Skeletal muscle tissue (tissue), 4 donors: ENCODE results near the gene DCPS. TPM values are rescaled to one million over a fixed set of nuclear protein-coding genes. Genes with fewer than 3 reads are reported as not detected.
"Not testable (repeated sequence)": the region's sequence is repeated elsewhere in the genome, so short reads cannot be mapped to it uniquely, and the experiment has no call there.

ENCODE experiments used
- H3K27ac ChIP-seq: one replicate; pipeline ENCODE4 v1.7.0; 2013; ENCODE audit warnings: mild to moderate bottlenecking, low read depth, low read length, inconsistent platforms
- H3K27me3 ChIP-seq, 3 donors: one replicate each; pipeline ENCODE4 v1.7.0; 2013; ENCODE audit warnings: low read length in 3 of 3; ENCODE audit not compliant: control insufficient read depth in 3 of 3, insufficient read depth in 3 of 3
- H3K36me3 ChIP-seq, 3 donors: one replicate each; pipeline ENCODE4 v1.7.0; 2013; ENCODE audit warnings: low read length in 3 of 3; ENCODE audit not compliant: control insufficient read depth in 3 of 3, insufficient read depth in 3 of 3
- H3K4me1 ChIP-seq, 3 donors: one replicate each; pipeline ENCODE4 v1.7.0; 2013; ENCODE audit warnings: low read length in 3 of 3, mild to moderate bottlenecking in 3 of 3; ENCODE audit not compliant: control insufficient read depth in 3 of 3, insufficient read depth in 3 of 3
- H3K4me3 ChIP-seq, 3 donors: one replicate each; pipeline ENCODE4 v1.7.0; 2013; ENCODE audit warnings: low read length in 3 of 3
- H3K9ac ChIP-seq, 3 donors: one replicate each; pipeline ENCODE4 v1.7.0; 2013; ENCODE audit warnings: low read length in 3 of 3, mild to moderate bottlenecking in 3 of 3, moderate library complexity in 2 of 3, low read depth in 1 of 3
- H3K9me3 ChIP-seq, 3 donors: one replicate each; pipeline ENCODE4 v1.7.0; 2013; ENCODE audit warnings: low read length in 3 of 3; ENCODE audit not compliant: control insufficient read depth in 3 of 3
- total RNA-seq: library from RNA; depleted of rRNA; stranded (reverse); fragments of >200 nt; gene quantifications from one replicate; pipeline ENCODE4 v1.2.3, GENCODE V29; 2014
- donor health status: Osteomylitis.

The DCPS gene
- total RNA-seq, 1 donor from 2014 or later, result 8.4 TPM

DNA sequence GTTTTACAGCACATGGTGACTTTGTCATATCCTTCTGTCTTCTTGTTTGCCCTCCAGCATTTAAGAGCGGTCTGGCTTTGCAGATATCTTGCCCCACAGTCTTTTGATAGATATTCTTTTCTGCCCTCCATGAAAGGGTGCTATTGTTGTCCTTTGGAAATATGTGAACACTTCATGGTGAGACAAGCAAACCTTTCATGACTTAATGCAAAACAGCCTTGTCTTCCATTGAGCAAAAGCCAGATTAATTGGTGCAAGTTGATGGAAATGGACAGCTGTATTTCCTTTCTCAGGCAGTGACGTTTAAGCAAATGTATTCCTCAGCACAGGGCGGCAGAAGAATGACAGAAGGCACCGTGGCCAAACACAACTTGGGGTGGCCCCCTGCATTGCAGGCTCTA lies 4.4 kb downstream of the DCPS start:
- Histone ChIP-seq H3K4me1 (peaks cover 25 to 45% (median 32%) of the 10 kb centered on the region in 3 donors), H3K27me3 (no peaks in the 10 kb centered on the region), H3K36me3 (peaks cover 4 to 7% (median 6%) of the 10 kb centered on the region in 3 donors), H3K4me3 (peak overlapping the region in 1 of 3 donors; percentile 17), H3K9ac (peak overlapping the region; percentile 1 to 53 (median 43)), H3K27ac (peak overlapping the region; percentile 42), H3K9me3 (no peaks in the 10 kb centered on the region)

DNA sequence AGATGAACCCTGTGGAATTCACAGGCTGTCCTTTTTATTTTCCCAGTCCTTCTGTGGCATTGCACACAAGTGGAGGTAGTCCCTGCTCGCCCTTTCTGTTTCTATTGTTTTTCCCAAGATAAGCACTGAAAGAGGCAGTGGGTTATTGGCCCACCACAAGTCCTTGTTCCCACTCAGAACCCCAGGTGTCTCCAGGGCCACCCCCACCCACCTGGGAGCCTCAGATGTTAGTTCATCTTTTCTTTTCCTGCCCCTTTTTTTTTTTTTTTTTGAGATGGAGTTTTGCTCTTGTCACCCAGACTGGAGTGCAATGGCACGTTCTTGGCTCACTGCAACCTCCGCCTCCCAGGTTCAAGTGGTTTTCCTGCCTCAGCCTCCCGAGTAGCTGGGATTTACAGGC lies 4.9 kb downstream of the DCPS start:
- Histone ChIP-seq H3K9ac (peak overlapping the region; percentile 1 to 53 (median 43)), H3K4me3 (peak overlapping the region in 1 of 3 donors; percentile 17), H3K36me3 (peaks cover 4 to 11% (median 7%) of the 10 kb centered on the region in 3 donors), H3K27ac (peak overlapping the region; percentile 42), H3K4me1 (peaks cover 20 to 40% (median 28%) of the 10 kb centered on the region in 3 donors)
- H3K27me3 ChIP-seq, H3K9me3 ChIP-seq: not testable (repeated sequence)

DNA sequence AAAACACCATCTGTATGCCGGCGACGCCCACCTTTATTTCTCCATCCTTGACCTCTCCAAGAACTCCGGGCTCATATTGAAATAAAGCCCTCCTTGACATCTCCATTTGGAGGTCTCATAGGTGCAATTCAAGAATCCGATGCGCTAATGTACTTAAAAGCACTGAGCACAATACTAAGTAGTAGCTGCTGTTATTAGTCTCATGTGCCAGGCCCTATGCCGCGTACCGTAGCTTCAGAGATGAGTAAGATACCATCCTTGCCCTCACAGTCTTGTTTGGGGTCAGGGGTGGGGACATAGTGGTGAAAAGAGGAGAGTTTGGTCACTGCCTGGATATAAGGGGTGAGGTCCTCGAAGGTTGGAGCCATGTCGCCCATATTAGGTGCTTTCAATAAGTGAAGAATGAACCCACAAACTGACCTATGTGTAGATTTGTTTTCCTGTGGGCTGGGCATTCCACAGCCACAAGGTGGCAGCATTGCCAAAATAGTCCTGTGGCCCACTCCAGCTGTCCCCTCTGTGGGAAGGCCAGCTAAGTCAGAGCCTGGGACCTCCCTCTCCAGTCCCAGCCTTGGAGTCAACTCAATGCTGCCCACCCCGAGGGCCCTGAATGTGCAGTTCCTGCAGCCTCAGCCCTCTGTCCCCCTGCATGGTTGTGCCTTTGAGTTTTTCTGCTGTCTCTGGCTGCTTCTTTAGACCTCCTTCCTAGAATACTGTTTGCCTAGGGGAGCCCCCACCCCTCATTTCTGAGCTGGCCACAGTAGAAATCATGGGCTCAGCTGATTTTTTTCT lies 6.5 kb downstream of the DCPS start:
- Histone ChIP-seq H3K27ac (no peak overlapping the region), H3K36me3 (peaks cover 7 to 14% (median 9%) of the 10 kb centered on the region in 3 donors)

DNA sequence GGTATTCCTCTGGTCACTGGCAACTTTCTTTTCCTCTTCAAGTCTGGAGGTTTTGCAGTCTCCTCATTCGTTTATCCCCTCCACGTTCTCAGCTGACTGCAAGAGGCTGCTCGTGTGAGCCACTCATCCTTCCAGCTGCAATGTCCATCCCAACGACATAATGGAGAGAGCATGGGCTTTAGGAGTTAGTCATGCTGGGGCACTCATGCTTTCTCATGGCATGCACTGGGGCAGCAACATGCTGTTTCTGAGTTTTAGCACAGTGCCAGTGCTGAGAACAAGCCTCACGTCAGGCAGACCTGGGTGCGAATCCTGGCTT lies 7.1 kb downstream of the DCPS start:
- Histone ChIP-seq H3K27me3 (no peaks in the 10 kb centered on the region), H3K4me1 (peaks cover 14 to 29% (median 18%) of the 10 kb centered on the region in 3 donors), H3K36me3 (peaks cover 7 to 14% (median 9%) of the 10 kb centered on the region in 3 donors), H3K9me3 (no peaks in the 10 kb centered on the region), H3K9ac (peak overlapping the region in 1 of 3 donors; percentile 12), H3K4me3 (no peak overlapping the region), H3K27ac (no peak overlapping the region)

More for the DNA sequence above, 6.5 kb downstream of the DCPS start:
- Histone ChIP-seq H3K4me3 (no peak overlapping the region), H3K9me3 (no peaks in the 10 kb centered on the region), H3K27me3 (no peaks in the 10 kb centered on the region), H3K9ac (peak overlapping the region in 1 of 3 donors; percentile 36), H3K4me1 (peaks cover 14 to 29% (median 21%) of the 10 kb centered on the region in 3 donors)

DNA sequence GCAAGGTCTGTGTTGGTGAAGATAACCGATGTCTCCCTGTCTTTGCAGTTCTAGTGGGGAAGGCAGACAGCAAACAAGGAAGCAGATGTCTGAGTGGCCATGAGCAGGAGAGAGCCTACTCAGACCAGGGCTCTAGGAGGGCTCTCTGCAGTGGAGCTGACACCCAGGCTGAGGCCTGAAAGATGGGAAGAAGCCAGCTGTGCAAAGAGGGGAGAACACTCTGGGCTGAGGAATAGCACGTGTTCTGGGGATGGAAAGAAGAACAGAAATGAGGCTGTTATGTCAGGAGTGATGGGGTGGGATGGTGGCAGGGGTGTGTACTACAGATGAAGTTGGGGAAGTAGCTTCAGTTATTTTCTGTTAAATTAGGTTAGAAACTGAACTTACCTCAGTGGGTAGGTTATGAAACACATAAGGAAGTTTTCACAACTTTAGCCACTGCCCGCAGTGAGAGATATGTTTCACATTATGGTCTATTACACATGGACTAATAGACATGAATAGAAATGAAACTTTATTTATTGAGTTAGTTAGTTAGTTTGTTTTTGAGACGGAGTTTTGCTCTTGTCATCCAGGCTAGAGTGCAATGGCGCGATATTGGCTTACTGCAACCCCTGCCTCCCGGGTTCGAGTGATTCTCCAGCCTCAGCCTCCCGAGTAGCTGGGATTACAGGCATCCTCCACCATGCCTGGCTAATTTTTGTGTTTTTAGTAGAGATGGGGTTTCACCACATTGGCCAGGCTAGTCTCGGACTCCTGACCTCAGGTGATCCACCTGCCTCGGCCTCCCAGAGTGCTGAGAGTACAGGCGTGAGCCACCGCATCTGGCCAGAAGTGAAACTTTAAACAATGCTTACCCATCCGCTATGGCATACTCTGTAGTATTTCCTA lies 7.8 kb downstream of the DCPS start:
- no peak overlapping the region for H3K27ac ChIP-seq
- peaks cover 4 to 14% (median 9%) of the 10 kb centered on the region in 3 donors for H3K36me3 ChIP-seq
- H3K27me3 ChIP-seq, result no peaks in the 10 kb centered on the region
- no peak overlapping the region for H3K4me3 ChIP-seq
- no peaks in the 10 kb centered on the region for H3K9me3 ChIP-seq
- H3K9ac ChIP-seq, result peak overlapping the region in 1 of 3 donors; percentile 12
- peaks cover 14 to 25% (median 18%) of the 10 kb centered on the region in 3 donors for H3K4me1 ChIP-seq

DNA sequence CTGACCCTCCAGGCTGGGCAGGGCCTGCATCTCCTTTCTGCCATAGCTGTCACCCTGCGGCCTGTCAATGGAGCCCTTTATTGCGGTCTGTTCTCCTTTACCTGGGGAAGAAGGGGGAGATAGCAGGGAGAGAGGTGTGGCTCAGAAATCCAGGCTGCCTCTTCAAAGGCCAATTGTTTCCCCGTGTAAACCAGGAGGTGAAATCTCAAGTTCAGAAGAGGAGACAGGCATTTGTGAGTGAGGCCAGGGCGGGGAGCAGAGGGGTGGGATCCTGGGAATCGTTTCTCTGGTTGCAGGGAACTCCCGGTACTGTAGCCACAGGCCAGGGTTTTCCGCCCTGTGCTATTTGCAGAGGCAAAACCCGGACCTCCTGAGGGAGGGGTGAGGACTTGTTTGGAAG lies 9.1 kb downstream of the DCPS start:
- Histone ChIP-seq H3K4me1 (peaks cover 20 to 27% (median 24%) of the 10 kb centered on the region in 3 donors), H3K27ac (no peak overlapping the region), H3K36me3 (peaks cover 3 to 14% (median 9%) of the 10 kb centered on the region in 3 donors), H3K9ac (no peak overlapping the region), H3K4me3 (no peak overlapping the region), H3K9me3 (no peaks in the 10 kb centered on the region), H3K27me3 (no peaks in the 10 kb centered on the region)

DNA sequence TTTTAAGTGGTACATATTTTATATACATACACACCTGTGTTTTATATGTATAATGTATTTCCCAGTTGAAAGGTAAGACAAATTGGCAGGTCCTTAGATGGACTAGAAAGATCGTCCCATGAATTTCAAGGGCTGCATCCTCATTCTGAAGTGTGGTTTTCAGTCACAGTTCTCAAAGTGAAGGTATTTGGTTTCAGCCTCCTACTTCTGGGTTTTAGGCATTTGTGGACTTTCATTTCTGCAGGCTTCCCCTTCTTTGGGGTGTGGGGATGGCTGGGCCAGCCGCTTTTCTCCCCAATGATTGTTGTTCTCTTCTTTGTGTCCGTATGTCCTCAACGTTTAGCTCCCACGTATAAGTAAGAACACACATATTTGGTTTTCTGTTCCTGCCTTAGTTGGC lies 10.0 kb downstream of the DCPS start:
- H3K27me3 ChIP-seq, result no peaks in the 10 kb centered on the region
- H3K9ac ChIP-seq, result no peak overlapping the region
- H3K36me3 ChIP-seq, result peaks cover 3 to 14% (median 9%) of the 10 kb centered on the region in 3 donors
- H3K9me3 ChIP-seq, result no peaks in the 10 kb centered on the region
- no peak overlapping the region for H3K4me3 ChIP-seq
- no peak overlapping the region for H3K27ac ChIP-seq
- H3K4me1 ChIP-seq, result peaks cover 23 to 31% (median 28%) of the 10 kb centered on the region in 3 donors

DNA sequence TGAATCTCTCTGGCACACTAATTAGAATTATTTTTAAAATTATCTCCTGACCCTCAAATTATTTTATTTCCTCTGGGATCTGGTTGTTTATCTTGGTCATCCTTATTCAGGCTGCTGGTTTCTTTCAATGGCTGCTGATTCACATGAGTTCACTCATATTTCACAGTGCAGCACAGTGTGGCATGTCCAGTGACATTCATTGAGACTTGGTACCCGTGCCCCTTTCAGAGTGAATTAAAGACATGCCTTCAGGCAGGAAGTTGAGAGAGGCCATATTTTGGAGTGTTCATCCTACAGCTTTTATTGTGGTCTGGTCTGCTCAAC lies 13.5 kb downstream of the DCPS start:
- peak overlapping the region in 2 of 3 donors; percentile 62 to 67 for H3K4me3 ChIP-seq
- H3K27ac ChIP-seq, result peak overlapping the region; percentile 89
- no peaks in the 10 kb centered on the region for H3K9me3 ChIP-seq
- H3K36me3 ChIP-seq, result peaks cover 0 to 9% (median 9%) of the 10 kb centered on the region in 3 donors
- H3K4me1 ChIP-seq, result peaks cover 25 to 26% (median 26%) of the 10 kb centered on the region in 3 donors
- H3K27me3 ChIP-seq, result no peaks in the 10 kb centered on the region
- peak overlapping the region; percentile 67 to 74 (median 68) for H3K9ac ChIP-seq

DNA sequence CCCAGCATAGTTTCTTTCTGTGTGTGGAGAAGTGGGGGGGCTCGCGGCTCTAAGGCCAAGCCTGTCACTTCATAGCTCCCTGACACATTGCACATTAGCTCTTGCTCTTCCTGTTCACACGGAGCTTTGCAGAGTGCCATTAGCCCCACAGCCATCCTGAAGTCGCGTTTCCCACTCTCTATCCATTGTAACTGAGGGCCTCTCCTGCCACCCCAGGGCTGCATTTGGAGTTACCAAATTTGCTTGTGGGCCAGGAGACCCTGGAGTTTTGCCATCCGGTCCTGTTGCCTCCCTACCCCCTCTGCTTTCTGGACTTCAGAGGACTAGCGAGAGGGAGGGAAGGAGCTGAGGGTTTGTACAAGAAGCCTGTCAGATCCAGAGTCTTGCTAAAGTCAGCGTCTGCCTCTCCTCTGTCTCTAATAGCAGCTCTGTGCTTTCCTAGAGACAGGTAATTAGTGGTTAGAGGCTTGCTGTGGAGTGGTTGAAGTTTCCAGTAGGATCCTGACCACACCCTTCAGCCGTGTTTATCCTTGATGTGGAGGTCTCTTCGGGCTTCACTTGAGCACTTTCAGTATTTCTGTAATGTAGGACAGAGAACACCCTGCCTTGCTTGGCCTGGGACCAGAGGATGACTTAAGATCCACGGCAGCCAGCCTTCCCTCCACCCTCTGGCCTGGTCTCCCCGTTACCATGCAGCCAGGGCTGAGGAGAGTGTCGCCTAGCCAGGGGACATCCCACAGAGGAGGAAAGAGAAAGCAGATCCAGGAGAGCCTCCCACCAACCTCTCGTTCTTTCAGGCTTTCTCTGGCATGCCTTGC lies 14.1 kb downstream of the DCPS start:
- H3K36me3 ChIP-seq, result peaks cover 0 to 9% (median 7%) of the 10 kb centered on the region in 3 donors
- H3K4me3 ChIP-seq, result peak overlapping the region; percentile 59 to 67 (median 62)
- peak overlapping the region; percentile 89 for H3K27ac ChIP-seq
- peaks cover 25 to 26% (median 26%) of the 10 kb centered on the region in 3 donors for H3K4me1 ChIP-seq
- no peaks in the 10 kb centered on the region for H3K9me3 ChIP-seq
- no peaks in the 10 kb centered on the region for H3K27me3 ChIP-seq
- peak overlapping the region; percentile 67 to 74 (median 68) for H3K9ac ChIP-seq
